Measurements from ENCODE around the gene TENT5C.

Gene TENT5C

DNA sequence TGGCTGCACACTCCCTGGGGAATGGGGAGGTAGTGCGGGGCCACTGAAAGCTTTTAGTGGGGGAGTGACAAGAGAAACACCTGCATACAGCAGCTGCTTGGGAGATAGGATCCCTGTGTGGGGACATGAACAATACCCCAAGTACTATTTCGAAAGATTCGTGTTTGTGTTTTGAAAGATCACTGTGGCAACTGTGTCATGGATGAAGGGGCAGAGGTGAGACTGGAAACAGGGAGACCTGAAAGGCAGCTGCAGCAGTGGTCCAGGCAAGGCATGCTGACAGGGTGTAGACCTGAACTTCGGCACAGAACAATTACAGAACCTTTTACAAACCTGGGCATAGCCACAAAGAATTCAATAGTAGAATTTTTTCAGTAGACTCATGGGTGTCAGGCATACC lies 32.9 kb downstream of the TENT5C start:
- DNase-seq = no peak

DNA sequence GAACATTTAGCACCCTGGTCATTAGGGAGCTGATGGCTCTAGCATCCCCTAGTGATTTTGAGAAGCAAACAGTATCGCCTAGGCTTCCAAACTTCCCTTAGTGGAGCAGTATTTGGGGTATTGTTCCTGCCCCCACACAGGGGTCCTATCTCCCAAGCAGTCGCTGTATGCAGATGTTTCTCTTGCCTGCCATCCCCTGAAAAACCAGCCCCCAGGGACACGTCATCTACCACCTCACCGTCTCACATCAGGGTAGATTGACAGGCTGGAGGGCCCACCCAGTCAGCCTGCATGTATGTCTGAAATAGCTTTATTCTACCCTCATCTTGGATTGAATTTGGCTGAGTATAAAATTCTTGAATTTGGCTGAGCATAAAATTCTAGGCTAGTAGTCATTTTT lies 33.9 kb downstream of the TENT5C start:
- DNase-seq = no peak

GRCh38 chr1:117641536-117641935 lies 35.7 kb downstream of the TENT5C start:
- DNase-seq = no peak

DNA sequence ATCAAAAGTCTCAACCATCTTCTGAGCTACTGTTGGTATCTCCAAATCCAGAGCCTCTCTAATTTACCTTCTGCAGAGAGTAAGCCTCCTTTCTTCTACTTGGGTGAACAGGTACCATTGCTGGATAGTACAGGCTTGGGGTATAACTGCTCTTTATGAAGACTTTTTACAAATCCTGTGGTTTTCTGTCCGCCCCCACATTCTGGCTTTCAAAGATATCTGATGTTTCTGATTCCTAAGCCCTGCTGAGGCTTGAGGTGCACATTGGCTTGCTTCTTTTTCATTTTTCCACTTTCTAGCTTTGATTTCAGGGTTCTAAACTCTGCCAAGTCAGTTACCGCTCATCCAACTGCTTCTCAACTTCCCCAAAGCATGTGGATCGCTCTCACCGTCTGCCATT lies 37.1 kb downstream of the TENT5C start:
- no peak for DNase-seq

GRCh38 chr1:117643601-117644000 lies 37.8 kb downstream of the TENT5C start:
- DNase-seq = no peak

GRCh38 chr1:117644696-117645311 lies 39.0 kb downstream of the TENT5C start:
- no peak for DNase-seq

DNA sequence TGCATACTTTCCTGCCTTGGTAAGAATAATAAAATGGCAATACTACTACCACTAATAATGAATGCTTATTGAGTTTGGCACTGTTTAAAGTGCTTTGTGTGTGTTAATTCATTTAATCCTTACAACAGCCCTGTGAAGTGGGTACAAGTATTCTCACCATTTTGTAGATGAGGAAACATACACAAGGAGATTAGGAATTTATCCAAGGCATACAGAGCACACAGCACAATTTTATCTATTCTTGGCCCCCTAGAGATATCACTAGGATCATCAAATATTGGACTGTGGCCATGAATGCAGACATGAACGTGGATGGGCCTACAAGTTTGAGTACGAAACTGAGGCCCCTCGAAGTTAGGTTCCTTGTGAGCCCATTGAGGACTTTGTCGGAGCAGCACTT lies 39.5 kb downstream of the TENT5C start:
- DNase-seq = no peak

DNA sequence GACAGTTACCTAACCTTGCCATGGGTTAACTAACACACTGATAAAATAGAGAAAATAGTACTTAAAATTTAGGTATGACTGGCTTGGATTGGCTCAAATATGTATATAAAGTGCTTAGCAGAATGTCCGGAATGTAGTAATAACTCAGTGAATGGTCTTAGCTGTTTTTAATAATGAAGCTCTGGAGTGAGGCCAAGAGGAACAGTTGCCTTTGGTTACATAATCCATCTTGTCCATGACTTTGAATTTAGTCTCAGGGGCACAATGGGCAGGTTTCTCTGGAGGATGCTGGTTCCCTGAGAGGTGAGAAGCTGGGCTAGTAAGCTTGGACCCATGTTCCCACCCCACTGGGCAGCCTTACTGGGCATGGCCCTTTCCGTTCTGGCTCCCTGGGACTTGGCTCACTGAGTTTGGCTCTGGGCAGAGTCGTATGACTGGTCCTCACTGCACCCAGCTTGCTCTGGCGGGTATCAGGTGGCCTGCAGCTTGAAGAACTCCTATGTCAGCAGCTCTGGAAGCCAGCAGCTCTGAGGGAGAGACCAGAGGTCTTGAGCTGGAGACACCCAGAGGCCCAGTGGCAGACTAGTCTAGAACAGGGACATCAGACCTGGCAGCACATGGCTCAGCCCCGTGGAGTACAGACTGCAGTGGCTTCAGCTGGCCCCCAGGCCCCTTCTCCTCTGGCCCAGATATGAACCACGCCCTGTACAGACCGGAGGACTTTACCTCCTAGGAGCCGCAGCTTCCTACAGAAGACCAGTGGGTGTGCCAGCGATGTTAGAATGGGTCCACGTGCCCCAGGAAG lies 40.4 kb downstream of the TENT5C start:
- no peak for DNase-seq

DNA sequence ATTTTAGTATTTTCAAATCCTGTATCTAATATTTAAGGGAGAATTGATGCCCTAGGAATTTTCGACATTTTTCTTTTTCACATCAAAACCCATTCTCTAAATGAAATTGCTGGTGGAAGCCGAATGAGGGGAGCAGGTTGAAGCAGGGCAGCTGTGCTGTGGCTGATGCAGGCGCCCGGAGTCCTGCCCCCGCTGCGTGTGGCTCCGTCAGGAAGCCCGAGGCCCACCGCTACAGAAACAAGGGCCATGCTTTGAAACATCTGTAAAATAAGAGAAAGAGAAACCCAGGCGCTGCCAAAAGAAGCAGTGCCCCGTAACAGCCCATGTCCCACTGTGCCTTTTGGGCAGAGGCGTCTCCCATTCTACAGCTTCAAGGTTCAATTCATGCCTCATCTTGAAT lies 41.1 kb downstream of the TENT5C start:
- DNase-seq = no peak

DNA sequence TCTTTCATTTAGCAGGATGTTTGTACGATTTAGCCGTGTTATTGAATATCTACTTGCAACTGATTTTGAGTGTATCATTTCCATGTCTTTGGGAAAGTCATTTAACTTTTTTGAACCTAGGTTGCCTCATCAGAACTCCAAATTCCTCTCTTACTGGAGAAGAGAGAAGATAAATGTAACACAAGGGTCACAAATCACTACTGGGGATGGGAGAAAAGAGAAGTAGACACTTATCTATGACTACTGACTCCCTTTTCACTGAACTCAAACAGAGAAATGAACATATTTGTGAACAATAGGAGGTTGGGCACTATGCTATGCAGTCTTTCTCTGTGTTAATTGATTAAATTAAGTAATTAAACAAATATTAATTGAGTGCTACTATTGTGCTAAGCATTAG lies 42.2 kb downstream of the TENT5C start:
- DNase-seq = no peak

DNA sequence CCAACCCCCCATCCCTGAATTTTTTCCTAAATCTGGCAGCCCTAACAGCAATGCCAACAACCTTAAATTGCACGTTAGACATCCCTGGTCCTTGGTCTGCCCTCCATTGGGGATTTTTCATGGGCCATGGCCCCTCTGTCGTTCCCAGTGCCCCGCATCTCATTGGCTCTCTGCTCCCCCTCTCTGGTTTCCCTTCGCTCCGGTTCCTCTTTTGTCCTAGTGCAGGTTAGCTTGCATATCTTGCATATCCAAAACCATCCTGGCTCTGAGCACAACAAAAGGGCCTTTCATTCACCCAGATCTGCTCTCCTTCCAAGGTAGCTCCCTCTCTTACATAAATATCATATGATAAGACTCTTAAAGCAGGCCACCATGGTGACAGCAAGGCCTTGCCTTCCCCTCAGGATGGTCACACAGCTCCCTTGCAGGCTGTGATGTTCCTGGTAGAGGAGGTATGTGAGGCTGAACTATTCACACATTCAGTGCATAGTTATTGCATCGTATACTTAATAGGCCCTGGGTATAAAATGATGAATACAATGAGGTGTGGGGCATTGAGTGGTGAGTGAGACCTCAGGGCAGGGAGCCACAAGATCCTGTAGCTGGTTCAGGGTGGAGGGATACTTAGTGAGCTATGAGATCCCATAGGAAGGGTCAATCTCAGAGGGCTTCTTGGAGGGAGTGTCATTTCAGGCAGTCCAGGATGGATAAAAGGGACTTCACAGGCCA lies 45.2 kb downstream of the TENT5C start:
- no peak for DNase-seq

DNA sequence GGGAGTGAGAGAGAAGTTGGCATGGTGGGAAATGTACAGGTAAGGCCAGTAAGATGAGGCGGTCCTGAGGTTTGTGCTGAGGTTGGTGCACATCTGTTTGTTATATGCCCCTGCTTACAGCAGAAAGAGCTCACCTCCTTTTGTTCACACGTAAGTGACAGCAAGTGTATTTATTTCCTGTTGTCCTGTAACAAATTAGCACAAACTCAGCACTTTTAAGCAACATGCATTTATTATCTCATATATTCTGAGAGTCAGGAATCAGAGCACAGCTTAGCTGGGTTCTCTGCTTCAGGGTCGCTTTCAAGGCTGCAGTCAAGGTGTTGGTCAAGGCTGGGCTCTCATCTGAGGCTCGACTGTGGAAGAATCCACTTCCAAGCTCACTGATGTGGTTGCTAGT lies 45.8 kb downstream of the TENT5C start:
- no peak for DNase-seq

GRCh38 chr1:117652421-117652820 lies 46.6 kb downstream of the TENT5C start:
- no peak for DNase-seq

- DNase-seq = no peak
Observed at GRCh38 chr1:117653195-117653594, 47.3 kb downstream of the TENT5C start.

- DNase-seq = no peak
Observed at GRCh38 chr1:117653732-117654492, 48.1 kb downstream of the TENT5C start.

GRCh38 chr1:117654493-117655219 lies 48.8 kb downstream of the TENT5C start:
- no peak for DNase-seq

DNA sequence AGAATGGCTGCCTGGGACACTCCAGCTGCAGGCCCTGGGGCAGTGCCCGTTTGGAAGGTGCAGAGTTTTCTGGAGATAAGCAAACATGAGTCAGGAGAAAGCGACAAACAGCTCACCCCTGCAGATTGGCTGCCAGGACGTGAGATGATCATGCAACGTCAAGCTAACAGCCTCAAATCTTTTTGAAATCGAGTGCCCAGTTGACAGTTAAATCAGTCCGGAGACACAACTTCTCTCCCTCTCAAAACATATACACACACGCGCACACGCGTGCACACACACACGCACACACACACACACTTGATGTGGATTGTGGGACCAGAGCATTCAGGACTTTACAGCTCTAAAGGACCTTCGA lies 49.4 kb downstream of the TENT5C start:
- DNase-seq = no peak

GRCh38 chr1:117656202-117656641 lies 50.4 kb downstream of the TENT5C start:
- peak; percentile 70 for DNase-seq

DNA sequence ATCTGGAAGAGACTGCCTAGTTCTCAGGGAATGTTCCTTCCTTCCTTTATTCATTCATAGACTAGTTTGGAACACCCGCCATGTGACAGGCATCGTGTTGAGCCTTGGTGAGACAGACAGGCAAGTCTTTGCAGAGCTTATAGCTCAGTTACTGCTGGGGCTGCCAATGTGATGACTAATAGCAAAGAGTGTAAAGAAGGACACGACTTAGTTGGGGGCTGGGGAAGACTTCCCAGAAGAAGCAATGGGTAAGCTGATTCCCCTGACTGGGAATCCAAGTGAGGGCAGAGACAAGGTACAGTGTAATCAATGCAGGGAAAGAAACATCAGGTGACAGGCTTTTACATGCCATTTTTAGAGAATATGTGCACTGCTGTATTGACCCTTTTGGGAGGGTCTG lies 51.2 kb downstream of the TENT5C start:
- no peak for DNase-seq

GRCh38 chr1:117657949-117658660 lies 52.3 kb downstream of the TENT5C start:
- DNase-seq = no peak

DNA sequence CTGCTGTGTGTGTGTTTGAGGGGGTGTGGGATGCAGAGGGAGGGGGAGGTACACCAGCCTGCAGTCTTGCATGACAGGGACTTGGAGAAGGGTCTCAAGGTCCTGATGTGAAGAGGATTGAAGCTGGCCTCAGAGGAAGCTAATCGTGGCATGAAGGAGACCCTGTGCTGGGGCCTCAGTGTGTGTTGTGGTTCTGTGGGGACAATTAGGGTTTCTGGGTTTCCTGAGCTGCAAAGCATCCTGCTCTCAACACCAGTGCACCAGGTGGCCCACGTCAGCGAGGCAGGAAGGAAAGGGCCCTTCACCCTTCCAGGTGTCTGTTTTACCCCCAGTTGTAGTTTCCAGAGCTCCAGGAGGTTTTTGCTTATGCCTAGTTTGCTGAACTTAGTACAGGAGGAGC lies 52.8 kb downstream of the TENT5C start:
- DNase-seq = peak; percentile 65

Measured in activated CD4-positive, alpha-beta T cell treated with anti-CD3 and anti-CD28 coated beads, Interleukin-2, amount 50 U/mL, for 1 hour (primary cell).